CMK (cell line): Measurements from ENCODE around the gene ANXA7.

Experiments
- DNase-seq: peaks from one replicate; pipeline ENCODE4 v3.0.0-alpha.2; 2010; ENCODE audit warnings: low read depth

ANXA7 gene

GRCh38 chr10:73413528-73414229 lies at the start of gene ANXA7:
TSS of gene ANXA7 (minus strand) at chr10:73414058. CDS start at chr10:73400856, 13,202 bp downstream.
- DNase-seq, result peak; percentile 55

DNA sequence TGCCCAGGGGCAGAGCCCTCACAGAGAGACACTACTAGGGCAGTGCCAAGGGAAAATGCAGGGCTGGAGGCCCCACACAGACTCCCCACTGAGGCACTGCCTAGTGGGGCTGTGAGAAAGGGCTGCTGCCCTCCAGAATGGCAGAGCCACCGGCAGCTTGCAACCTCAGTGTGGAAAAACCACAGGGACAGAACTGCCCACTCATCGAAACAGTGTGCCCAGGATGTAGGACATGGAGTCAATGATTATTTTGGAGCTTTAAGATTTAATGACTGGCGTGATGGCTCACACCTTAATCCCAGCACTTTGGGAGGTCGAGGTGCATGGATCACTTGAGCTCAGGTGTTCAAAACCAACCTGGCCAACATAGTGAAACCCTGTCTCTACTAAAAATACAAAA lies 47.0 kb upstream of the ANXA7 start:
- DNase-seq, result no peak

DNA sequence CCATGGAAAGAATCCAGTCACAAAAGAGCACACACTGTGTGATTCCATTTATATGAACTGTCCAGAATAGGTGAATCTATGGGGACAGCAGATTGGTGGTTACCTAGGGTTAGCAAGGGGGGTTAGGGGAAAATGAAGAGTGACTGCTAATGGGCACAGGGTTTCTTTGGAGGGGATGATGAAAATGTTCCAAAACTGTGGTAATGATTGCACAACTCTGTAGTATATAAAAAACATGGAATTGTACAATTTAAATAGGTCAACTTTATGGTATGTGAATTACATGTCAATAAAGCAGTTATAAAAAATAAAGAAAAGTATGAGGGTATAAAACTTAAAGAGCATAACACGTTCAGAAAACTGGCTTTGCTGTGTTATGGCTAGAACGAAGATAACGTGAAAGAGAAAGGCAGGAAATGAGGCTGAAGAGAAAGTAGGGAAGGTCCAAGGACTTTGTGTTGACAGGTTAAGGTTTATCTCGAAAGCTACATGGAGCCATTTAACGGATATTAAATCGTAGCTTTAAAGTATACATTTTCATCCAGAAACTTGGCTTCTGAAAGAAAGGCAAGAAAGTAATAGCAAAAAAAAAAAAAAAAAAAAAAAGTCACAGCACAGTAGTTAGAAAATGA lies 45.9 kb upstream of the ANXA7 start:
- DNase-seq, result no peak

GRCh38 chr10:73456187-73456890 lies 42.5 kb upstream of the ANXA7 start:
- peak; percentile 45 for DNase-seq

GRCh38 chr10:73449113-73449512 lies 35.3 kb upstream of the ANXA7 start:
- no peak for DNase-seq

DNA sequence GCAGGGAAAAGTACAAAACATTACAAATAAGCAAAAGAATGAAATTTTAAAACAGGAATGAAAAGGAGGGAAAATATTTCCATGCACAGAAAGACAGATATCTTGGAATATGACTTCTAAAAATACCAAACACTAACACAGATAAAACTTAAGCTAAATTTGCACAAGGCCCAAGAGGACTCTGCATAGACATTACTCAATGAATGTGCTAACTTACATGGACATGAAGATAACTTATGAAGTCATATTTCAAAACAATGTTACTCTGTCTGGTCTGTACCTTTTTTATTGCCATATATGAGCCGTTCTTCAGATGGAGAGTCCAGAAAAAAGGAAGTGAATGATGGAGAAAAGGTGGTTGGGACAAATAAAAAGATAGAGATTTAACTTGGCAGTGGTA lies 34.5 kb upstream of the ANXA7 start:
- no peak for DNase-seq

DNA sequence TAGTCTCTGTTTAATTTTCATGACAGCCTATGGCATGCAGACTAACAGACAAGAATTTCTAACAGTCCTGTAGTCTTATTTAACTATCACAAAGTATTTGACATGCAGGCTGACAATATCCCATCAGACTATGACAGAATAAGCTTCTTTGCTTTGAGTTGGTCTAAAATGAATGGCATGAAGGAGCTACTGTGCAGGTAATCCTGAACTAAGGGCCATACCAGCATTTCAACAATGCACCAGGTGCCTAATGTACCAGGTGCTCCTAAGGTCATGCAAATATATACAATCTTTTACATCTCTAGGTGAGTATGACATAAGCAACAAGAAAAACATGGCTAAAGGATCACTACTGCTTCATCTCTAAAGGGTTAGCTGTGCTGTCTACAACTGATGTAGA lies 33.1 kb upstream of the ANXA7 start:
- no peak for DNase-seq

DNA sequence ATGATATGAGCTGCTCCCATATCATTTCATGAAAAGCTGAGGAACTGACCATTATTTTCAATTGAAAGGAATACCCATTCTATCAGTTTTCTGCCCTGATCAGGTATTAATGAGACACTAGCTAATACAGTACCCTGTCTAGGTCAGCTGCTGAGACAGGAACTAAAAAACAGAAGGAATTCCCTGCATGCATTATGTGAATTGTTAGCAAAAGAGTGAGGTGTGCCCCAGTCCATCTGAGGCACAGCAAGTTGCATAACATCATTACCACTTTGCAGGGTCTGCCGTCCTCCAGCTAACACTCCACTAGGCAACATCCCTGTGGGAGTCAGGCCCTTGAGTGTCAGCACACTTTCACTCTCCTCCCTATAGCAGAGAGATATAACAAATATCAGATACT lies 30.6 kb upstream of the ANXA7 start:
- DNase-seq, result no peak

DNA sequence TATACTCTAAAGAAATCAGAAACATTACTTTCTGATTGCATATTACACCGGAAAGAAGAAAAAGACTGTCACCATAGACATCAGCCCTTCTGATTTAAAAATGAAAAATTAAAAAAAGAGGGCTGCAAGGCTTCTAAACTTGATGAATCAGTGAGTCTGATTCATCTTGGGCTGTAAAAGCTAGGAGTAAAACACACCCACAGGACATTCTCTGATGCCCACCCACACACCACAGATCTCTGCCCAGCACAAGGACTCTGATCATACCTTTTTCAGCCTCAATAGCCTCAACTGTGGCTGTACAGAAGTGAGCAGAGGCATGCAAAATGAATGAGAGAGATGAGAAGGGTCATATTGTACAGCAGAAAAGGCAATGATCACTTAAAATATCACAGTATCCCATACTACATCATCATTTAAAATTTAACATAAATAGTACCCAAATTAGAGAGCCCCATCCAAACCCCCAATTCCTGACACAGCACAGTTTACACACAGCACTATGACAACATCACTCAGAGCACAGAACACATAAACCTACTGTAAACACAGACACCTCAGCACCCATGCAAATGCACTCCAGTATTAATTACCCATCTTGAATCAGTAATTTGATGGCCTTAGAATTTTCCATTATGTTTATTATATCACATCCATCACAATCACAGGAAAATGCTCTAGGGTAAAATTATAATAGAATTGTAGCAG lies 25.9 kb upstream of the ANXA7 start:
- no peak for DNase-seq

DNA sequence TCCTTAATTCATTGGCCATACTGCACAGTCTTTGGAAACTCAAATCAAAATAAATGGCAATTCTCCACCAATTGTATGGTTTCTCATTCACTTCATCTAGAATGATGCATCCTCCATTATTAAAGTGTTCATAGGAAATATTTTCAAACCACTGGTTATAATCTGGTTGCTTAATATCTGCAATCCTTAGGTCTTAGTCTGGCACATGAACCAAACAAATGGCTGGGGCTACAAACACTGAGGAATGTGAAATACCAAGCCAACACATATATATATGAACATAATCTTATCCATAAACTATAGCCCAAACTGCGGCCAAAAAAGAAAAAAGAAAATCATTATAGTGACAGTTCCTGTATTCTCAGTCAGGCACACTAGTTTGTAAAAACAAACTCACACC lies 25.2 kb upstream of the ANXA7 start:
- DNase-seq, result no peak

DNA sequence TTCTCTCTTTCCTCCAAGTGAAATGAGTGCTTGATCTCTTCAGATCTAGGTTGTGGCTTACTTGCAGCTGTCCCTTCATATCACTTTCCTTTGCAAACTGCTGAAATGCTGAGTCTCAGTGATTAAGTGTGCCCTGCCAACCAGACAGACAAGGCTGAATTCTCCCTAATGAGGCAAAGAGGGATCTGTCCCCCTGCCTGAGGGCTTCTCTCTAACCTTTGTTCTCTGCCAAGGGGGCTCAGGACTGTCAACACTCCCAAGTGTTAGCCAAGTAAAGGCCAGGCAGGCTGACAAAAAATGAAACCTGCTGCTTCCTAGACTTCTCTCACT lies 19.6 kb upstream of the ANXA7 start, which contains the start of gene MSS51:
TSS of gene MSS51 (minus strand) at position 24 of the 330 bp plus-strand sequence. CDS start 5,277 bp downstream, outside the sequence.
- no peak for DNase-seq

DNA sequence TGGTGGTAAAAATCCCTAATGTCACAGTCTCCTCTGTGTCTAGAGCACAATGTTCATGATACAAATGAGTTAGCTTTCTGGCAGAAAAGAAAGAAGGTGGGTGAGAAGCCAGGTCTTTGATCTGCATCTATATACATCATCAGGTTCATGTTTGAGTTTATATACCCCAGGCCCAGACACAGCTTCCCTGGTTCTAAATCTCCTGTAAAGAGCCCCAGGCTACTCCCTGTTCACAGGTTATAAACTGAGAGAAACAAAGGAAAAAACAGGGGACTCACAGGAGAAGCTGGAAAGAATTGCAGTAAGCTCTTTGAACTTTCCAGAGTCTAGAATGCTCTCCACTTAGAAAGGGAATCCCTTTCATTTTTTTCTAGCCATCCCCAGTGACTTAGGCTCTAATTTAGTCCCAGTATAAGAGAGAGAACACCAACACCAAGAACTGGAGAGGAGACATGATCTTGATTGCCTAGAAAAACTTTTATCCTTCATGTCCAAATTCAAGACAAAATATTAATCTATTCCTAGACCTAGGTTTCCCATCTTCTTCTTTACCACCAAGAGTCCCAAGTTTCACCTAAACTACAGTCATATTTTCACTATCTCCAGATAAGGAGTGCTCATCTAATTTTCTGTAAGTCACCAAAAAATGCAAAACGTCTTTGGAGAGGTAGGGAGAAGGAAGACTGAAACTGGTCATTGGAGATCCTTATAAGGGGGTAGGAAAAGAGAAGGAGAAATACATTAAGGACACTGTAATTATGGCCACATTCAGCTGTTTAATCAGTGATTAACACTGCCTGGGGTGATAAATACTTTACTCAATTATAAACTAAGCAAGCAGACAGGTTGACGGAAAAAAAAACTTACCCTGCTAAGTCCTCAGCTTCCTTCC lies 19.0 kb upstream of the ANXA7 start:
- DNase-seq, result no peak

DNA sequence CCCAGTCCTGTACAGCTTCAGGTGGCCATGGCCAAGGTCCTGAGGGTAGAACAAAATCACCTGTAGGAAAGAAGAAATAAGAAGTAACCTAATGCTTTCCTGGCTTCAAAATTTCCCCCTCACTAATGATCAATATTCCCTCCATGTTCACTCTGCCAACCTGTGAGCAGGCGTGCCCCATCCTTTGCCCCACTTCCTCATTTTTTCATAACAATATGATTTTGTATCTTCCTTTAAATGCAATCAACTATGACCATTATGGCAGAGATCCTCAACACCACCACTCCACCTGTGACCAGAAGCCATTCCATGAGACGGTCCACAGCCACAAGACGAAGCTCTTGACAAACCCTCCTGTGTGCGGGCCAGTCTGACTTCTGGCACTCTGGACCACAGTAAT lies 12.5 kb upstream of the ANXA7 start:
- no peak for DNase-seq

DNA sequence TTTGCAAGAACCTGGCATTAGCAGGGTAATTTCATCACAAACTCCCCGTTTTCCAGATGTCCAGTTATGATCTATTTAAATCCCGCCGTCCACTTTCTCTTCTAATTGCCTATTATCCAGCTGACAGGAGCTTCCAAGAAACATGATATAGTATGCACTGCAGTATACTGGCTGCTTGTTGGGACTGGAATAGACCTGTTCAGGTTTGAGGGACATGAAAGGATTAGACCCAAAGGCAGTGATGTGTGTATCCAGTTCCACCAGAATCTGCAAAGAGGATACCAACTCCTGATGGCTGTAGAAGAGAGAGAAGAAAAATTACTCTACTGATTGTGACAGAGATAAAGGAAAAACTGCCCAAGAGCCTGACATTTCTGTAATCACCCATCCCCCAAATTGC lies 10.6 kb upstream of the ANXA7 start:
- no peak for DNase-seq

- DNase-seq, result no peak
These were observed 9.5 kb upstream of the ANXA7 start for GRCh38 chr10:73423309-73423708.

GRCh38 chr10:73416571-73416970 lies 2.7 kb upstream of the ANXA7 start:
- no peak for DNase-seq

DNA sequence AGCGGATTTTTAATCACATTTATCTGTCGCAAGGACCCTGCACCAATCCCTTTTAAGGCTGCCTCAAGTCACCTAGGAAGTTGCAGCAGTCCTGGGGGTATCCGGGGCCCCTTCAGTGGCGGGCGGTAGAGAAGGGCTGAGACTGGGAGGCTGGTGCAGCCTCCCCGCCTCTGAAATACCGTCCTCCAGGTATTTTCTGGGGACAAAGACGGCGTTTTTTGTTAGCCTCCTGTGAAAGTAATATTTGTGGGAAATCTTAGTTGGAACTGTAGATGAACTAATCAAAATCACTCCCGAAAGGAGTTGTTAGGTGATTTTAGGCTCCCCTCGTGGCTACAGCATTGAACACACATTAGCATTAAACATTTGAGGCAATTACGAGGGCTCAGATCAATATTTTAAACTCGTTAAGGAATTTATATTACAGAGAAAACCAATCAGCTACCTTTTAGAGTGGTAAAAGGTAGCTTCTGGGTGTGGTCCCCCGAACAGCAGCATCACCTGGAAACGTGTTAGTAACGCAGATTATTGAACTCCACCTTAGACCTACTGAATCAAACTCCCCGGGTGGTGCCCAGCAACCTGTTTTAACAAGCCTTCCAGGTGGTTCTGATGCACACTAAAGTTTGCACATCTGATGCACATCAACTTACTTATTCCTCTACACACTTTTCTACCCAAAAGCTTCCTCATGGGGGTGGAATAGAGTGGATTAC lies 530 bp upstream of the ANXA7 start:
- no peak for DNase-seq

GRCh38 chr10:73413108-73413527 lies 740 bp downstream of the ANXA7 start:
- DNase-seq, result no peak

GRCh38 chr10:73410897-73411296 lies 3.0 kb downstream of the ANXA7 start:
- DNase-seq, result no peak

DNA sequence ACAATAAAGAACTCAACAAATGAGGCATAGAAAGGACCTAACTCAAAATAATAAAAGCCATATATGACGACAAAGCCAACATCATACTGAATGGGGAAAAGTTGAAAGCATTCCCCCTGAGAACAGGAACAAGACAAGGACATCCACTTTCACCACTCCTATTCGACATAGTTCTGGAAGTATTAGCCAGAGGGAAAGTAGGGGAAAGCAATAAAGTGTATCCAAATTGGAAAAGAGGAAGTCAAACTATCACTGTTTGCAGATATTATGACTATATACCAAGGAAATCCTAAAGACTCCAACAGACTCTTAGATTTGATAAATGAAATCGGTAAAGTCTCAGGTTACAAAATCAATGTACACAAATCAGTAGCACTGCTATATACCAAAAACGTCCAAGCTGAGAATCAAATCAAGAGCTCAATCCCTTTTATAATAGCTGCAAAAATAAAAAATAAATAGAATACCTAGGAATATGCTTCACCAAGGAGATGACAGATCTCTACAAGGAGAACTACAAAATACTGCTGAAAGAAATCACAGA lies 4.8 kb downstream of the ANXA7 start:
- DNase-seq, result no peak

DNA sequence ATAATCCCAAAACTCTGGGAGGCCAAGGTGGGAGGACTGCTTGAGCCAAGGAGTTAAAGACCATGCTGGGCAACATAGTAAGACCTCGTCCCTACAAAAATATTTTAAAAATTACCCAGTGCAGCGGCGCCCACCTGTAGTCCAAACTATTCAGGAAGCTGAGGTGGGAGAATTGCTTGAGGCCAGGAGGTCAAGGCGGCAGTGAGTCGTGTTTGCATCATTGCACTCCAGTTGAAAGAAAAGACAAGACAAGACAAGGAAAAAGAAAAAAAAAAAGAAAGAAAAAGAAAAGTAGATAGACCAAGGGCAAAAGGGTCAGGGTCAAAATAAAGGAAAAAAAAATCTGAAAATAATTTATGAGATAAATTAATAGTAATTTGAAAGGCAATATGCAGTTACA lies 5.8 kb downstream of the ANXA7 start:
- no peak for DNase-seq
